Measurements from ENCODE around the gene BTBD17. TPM values are rescaled to one million over a fixed set of nuclear protein-coding genes. Genes with fewer than 3 reads are reported as not detected.
A peak's percentile ranks its signal among the peaks of the same experiment; 100 is the strongest.

The BTBD17 gene
- total and polyA plus RNA-seq, 12 donors: 0.10 to 1.1 (median 0.46) TPM; not detected in 4

GRCh38 chr17:74355065-74355464, 6.6 kb downstream of the BTBD17 start:
- H3K27me3 ChIP-seq: peaks cover 80% of the 10 kb centered on the region

GRCh38 chr17:74354561-74354960, 7.1 kb downstream of the BTBD17 start:
- intact Hi-C loops (cut with DNase I): loop anchor here in 1 of 2 donors (10.0 kb wide), 1 partner anchor 50 kb away; no protein-coding TSS in a partner anchor
- Histone ChIP-seq H3K9me3 (replicated peaks in 1 of 3) (no peaks in the 10 kb centered on the region), H3K4me3 (no peak overlapping the region), H3K4me1 (replicated peaks in 1 of 2) (no peaks in the 10 kb centered on the region), H3K27me3 (peaks cover 75% of the 10 kb centered on the region), H3K36me3 (replicated peaks in 1 of 2) (no peaks in the 10 kb centered on the region), H3K27ac (no peak overlapping the region)
- TF ChIP-seq, protein P1, sequence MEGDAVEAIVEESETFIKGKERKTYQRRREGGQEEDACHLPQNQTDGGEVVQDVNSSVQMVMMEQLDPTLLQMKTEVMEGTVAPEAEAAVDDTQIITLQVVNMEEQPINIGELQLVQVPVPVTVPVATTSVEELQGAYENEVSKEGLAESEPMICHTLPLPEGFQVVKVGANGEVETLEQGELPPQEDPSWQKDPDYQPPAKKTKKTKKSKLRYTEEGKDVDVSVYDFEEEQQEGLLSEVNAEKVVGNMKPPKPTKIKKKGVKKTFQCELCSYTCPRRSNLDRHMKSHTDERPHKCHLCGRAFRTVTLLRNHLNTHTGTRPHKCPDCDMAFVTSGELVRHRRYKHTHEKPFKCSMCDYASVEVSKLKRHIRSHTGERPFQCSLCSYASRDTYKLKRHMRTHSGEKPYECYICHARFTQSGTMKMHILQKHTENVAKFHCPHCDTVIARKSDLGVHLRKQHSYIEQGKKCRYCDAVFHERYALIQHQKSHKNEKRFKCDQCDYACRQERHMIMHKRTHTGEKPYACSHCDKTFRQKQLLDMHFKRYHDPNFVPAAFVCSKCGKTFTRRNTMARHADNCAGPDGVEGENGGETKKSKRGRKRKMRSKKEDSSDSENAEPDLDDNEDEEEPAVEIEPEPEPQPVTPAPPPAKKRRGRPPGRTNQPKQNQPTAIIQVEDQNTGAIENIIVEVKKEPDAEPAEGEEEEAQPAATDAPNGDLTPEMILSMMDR (IDR thresholded peaks at IDR 0.05): no peak
- TF ChIP-seq POLR2A (IDR thresholded peaks at IDR 0.05): no peak
- 83 to 88% (median 86%) methylated on average over 4 to 10 of the region's 10 CpGs for WGBS, 4 donors
- no peak for DNase-seq

More at GRCh38 chr17:74355065-74355464, 6.6 kb downstream of the BTBD17 start:
- Histone ChIP-seq H3K4me1 (replicated peaks in 1 of 2) (no peaks in the 10 kb centered on the region), H3K4me3 (no peak overlapping the region), H3K27ac (no peak overlapping the region), H3K36me3 (replicated peaks in 1 of 2) (no peaks in the 10 kb centered on the region), H3K9me3 (replicated peaks in 1 of 3) (no peaks in the 10 kb centered on the region)
- 60 to 100% (median 85%) methylated on average over 1 to 8 of the region's 8 CpGs for WGBS, 4 donors
- intact Hi-C loops (cut with DNase I): loop anchor here (5.0 to 10.0 kb wide), 2 partner anchors 50 to 153 kb away; partner anchors contain the start of gene RPL38 (in 1 of the 2)
- DNase-seq: no peak
- TF ChIP-seq, protein P1 (IDR thresholded peaks at IDR 0.05): no peak
- no peak for TF ChIP-seq POLR2A (IDR thresholded peaks at IDR 0.05)

- peak in 5 of 7 donors; percentile 30 to 67 (median 43) for DNase-seq
- H3K4me3 ChIP-seq: no peak overlapping the region
- 12 to 30% (median 18%) methylated on average over 17 to 29 of the region's 29 CpGs for WGBS, 4 donors
- no peaks in the 10 kb centered on the region for H3K4me1 ChIP-seq (replicated peaks in 1 of 2)
- no peaks in the 10 kb centered on the region for H3K9me3 ChIP-seq (replicated peaks in 1 of 3)
- no peaks in the 10 kb centered on the region for H3K36me3 ChIP-seq (replicated peaks in 1 of 2)
- TF ChIP-seq, protein P1 (IDR thresholded peaks at IDR 0.05): peak in 5 of 6 experiments; percentile 14 to 44 (median 36)
- no peak for TF ChIP-seq POLR2A (IDR thresholded peaks at IDR 0.05)
- intact Hi-C loops (cut with DNase I): loop anchor here in 1 of 2 donors (10.0 kb wide), 1 partner anchor 49 kb away; no protein-coding TSS in a partner anchor
- H3K27me3 ChIP-seq: peaks cover 73% of the 10 kb centered on the region
- no peak overlapping the region for H3K27ac ChIP-seq
Observed at GRCh38 chr17:74354123-74354522, 7.5 kb downstream of the BTBD17 start.

DNA sequence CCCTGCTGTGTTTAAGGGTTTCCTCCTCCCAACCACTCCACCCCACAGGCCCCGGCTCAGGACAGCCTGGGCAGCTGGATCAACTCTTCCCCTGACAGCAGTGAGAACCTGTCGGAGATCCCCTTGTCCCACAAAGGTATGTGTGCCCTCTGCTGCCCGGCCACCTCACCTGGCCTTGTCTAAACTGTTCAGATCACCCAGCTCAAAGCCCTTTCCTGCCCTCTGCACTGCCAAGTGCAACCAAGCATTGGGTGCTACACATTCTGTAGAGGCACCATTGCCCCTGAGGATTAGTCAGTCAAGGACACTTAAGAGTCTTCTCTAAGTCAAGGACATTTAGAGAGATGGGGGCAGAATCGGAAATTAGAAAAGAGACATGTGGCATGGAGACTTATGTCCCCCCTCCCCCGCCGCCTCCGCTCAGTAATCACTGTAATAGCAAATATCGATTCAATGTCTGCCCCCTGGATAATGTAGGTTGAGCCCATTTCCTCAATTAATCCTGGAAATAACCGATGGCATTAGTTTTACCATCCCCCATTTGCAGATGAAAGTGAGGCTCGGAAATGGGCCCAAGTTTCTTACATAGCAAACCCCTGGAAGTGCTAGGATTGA, 8.1 kb downstream of the BTBD17 start:
- intact Hi-C loops (cut with DNase I): loop anchor here in 1 of 2 donors (10.0 kb wide), 1 partner anchor 49 kb away; no protein-coding TSS in a partner anchor
- Histone ChIP-seq H3K4me1 (replicated peaks in 1 of 2) (no peaks in the 10 kb centered on the region), H3K9me3 (replicated peaks in 1 of 3) (no peaks in the 10 kb centered on the region), H3K36me3 (replicated peaks in 1 of 2) (no peaks in the 10 kb centered on the region), H3K27ac (no peak overlapping the region), H3K4me3 (no peak overlapping the region), H3K27me3 (peaks cover 68% of the 10 kb centered on the region)
- no peak for DNase-seq
- TF ChIP-seq, protein P1 (IDR thresholded peaks at IDR 0.05): no peak
- no peak for TF ChIP-seq POLR2A (IDR thresholded peaks at IDR 0.05)
- WGBS, 4 donors: 73 to 78% (median 75%) methylated on average over 9 to 10 of the region's 10 CpGs

Data from adrenal gland (tissue), 12 donors.